Spleen (tissue), 7 donors: ENCODE data around the gene F2RL3.

Experiments used
- CTCF ChIP-seq, 11 experiments: fragments of 200-600 bp in 7 of 11; fragments of 450-650 bp in 4 of 11; sonication (generic) in 4 of 11; IDR thresholded peaks in 8 of 11; conservative IDR thresholded peaks in 3 of 11; 1 replicate in 7 of 11; 2 replicates in 4 of 11; pipeline versions ENCODE4 v1.4.0 to v1.8.0; 2016 to 2021; ENCODE audit warnings: antibody characterized with exemption in 11 of 11, inconsistent platforms in 4 of 11, mild to moderate bottlenecking in 1 of 11
- POLR2A ChIP-seq, 3 donors: fragments of 450-650 bp; IDR thresholded peaks; one replicate each; pipeline ENCODE4 v1.5.1; 2017; ENCODE audit warnings: antibody characterized with exemption in 3 of 3, mild to moderate bottlenecking in 1 of 3
- donor health status: DM: no; HTN: no; CAD: no; lungs with moderate emphysema.
- donor health status: DM: no; HTN: no; CAD: no.
- donor health status: DM: no; HTN: no; CAD: no.

- TF ChIP-seq CTCF (IDR thresholded peaks at IDR 0.05 in 8 of 11, conservative IDR thresholded peaks at IDR 0.05 in 3 of 11): no peak
- no peak for TF ChIP-seq POLR2A (IDR thresholded peaks at IDR 0.05)
Observed at GRCh38 chr19:16853066-16853465, 35.7 kb upstream of the F2RL3 start.
